Fibroblast of lung (primary cell): ENCODE results near the gene CES5A. TPM values are rescaled to one million over a fixed set of nuclear protein-coding genes. Genes with fewer than 3 reads are reported as not detected.

Experiments used
- DNase-seq, 2 donors: peaks; one replicate each; pipeline versions ENCODE4 v3.0.0 to v3.0.0-alpha.2; 2010; ENCODE audit warnings: low read depth in 2 of 2
- H2AFZ ChIP-seq: 2 replicates; pipeline ENCODE4 v1.5.1; 2012; ENCODE audit warnings: low read length, control low read depth, inconsistent platforms
- H3K27ac ChIP-seq: 2 replicates; pipeline ENCODE4 v1.5.1; 2011; ENCODE audit warnings: low read length, control low read depth; ENCODE audit not compliant: insufficient read depth
- H3K27me3 ChIP-seq: 2 replicates; pipeline ENCODE4 v1.5.1; 2011; ENCODE audit warnings: mild to moderate bottlenecking, low read length; ENCODE audit not compliant: control insufficient read depth, insufficient read depth
- H3K36me3 ChIP-seq: 2 replicates; pipeline ENCODE4 v1.5.1; 2011; ENCODE audit warnings: low read length; ENCODE audit not compliant: control insufficient read depth, insufficient read depth
- H3K4me1 ChIP-seq: 2 replicates; pipeline ENCODE4 v1.5.1; 2011; ENCODE audit warnings: low read length; ENCODE audit not compliant: control insufficient read depth, insufficient read depth; ENCODE audit errors: extremely low read depth
- H3K4me2 ChIP-seq: 2 replicates; pipeline ENCODE4 v1.5.1; 2011; ENCODE audit warnings: low read length, control low read depth; ENCODE audit not compliant: insufficient read depth; ENCODE audit errors: extremely low read depth
- H3K4me3 ChIP-seq, 4 experiments: fragments of 200-600 bp in 1 of 4; sonication (generic) in 1 of 4; replicated peaks in 1 of 4; 2 replicates each; pipeline ENCODE4 v1.5.1; 2011 to 2016; ENCODE audit warnings: low read length in 4 of 4, low read depth in 3 of 4, mild to moderate bottlenecking in 3 of 4, control low read depth in 2 of 4, inconsistent platforms in 1 of 4, mixed read lengths in 1 of 4; ENCODE audit not compliant: insufficient read depth in 1 of 4; ENCODE audit errors: control extremely low read depth in 1 of 4
- H3K79me2 ChIP-seq: 2 replicates; pipeline ENCODE4 v1.5.1; 2012; ENCODE audit warnings: mild to moderate bottlenecking, low read length, inconsistent platforms; ENCODE audit not compliant: control insufficient read depth, insufficient read depth
- H3K9ac ChIP-seq: 2 replicates; pipeline ENCODE4 v1.5.1; 2011; ENCODE audit warnings: mild to moderate bottlenecking, low read length, control low read depth; ENCODE audit not compliant: insufficient read depth
- H3K9me3 ChIP-seq: 2 replicates; pipeline ENCODE4 v1.5.1; 2012; ENCODE audit warnings: low read depth, low read length; ENCODE audit not compliant: control insufficient read depth, insufficient read depth
- H4K20me1 ChIP-seq: 2 replicates; pipeline ENCODE4 v1.5.1; 2011; ENCODE audit warnings: low read length; ENCODE audit not compliant: control insufficient read depth, insufficient read depth; ENCODE audit errors: extremely low read depth
- CTCF ChIP-seq, 2 donors: IDR thresholded peaks in 1 of 2; conservative IDR thresholded peaks in 1 of 2; 1 replicate in 1 of 2; 2 replicates in 1 of 2; pipeline ENCODE4 v1.5.1; 2011 to 2012; ENCODE audit warnings: low read length in 2 of 2, control low read depth in 1 of 2, inconsistent platforms in 1 of 2, low read depth in 1 of 2, mild to moderate bottlenecking in 1 of 2
- EZH2 ChIP-seq: IDR thresholded peaks from 2 replicates; pipeline ENCODE4 v1.5.1; 2012; ENCODE audit warnings: low read length, control low read depth, mild to moderate bottlenecking; ENCODE audit errors: missing control alignments
- polyA plus RNA-seq, 2 donors: library from polyadenylated mRNA; depleted of rRNA in 1 of 2; stranded (reverse) in 1 of 2; unstranded in 1 of 2; fragments of >200 nt; gene quantifications; 2 replicates each; pipeline ENCODE4 v1.2.1, GENCODE V29; 2011 to 2012; ENCODE audit warnings: missing spikeins in 1 of 2
- total RNA-seq: library from RNA; depleted of rRNA; stranded (reverse); fragments of >200 nt; gene quantifications from 2 replicates; pipeline ENCODE4 v1.2.1, GENCODE V29; 2014

CES5A gene
- total and polyA plus RNA-seq, 2 donors (not counting 1 experiment from before 2014, with no cell fraction given) = not detected

GRCh38 chr16:55899857-55900256 is 24.7 kb upstream of the CES5A start:
- Histone ChIP-seq H3K9me3 (no peaks in the 10 kb centered on the region), H3K27me3 (no peaks in the 10 kb centered on the region), H3K9ac (no peak overlapping the region), H3K27ac (no peak overlapping the region), H4K20me1 (no peaks in the 10 kb centered on the region), H3K4me1 (no peaks in the 10 kb centered on the region), H3K4me3 (no peak overlapping the region), H3K4me2 (no peak overlapping the region), H3K79me2 (no peaks in the 10 kb centered on the region), H3K36me3 (no peaks in the 10 kb centered on the region), H2AFZ (no peak overlapping the region)
- no peak for TF ChIP-seq EZH2
- no peak for TF ChIP-seq CTCF (conservative IDR thresholded peaks at IDR 0.05 in 1 of 2, IDR thresholded peaks at IDR 0.05 in 1 of 2; ENCODE audit: low read depth in 1 of 2, low read length in 2 of 2)
- no peak for DNase-seq

- Histone ChIP-seq H3K27me3 (no peaks in the 10 kb centered on the region), H3K36me3 (no peaks in the 10 kb centered on the region), H3K9me3 (no peaks in the 10 kb centered on the region), H3K27ac (no peak overlapping the region), H3K4me1 (no peaks in the 10 kb centered on the region), H4K20me1 (no peaks in the 10 kb centered on the region), H3K79me2 (no peaks in the 10 kb centered on the region), H3K9ac (no peak overlapping the region), H3K4me3 (no peak overlapping the region), H3K4me2 (no peak overlapping the region), H2AFZ (no peak overlapping the region)
- TF ChIP-seq CTCF (conservative IDR thresholded peaks at IDR 0.05 in 1 of 2, IDR thresholded peaks at IDR 0.05 in 1 of 2; ENCODE audit: low read depth in 1 of 2, low read length in 2 of 2) (no peak), EZH2 (no peak)
- no peak for DNase-seq
Observed at GRCh38 chr16:55898592-55898991, 23.4 kb upstream of the CES5A start.

- Histone ChIP-seq H4K20me1 (no peaks in the 10 kb centered on the region), H3K4me2 (no peak overlapping the region), H3K36me3 (no peaks in the 10 kb centered on the region), H3K27ac (no peak overlapping the region), H3K79me2 (no peaks in the 10 kb centered on the region), H3K9me3 (no peaks in the 10 kb centered on the region), H3K9ac (no peak overlapping the region), H3K27me3 (no peaks in the 10 kb centered on the region), H3K4me3 (no peak overlapping the region), H3K4me1 (no peaks in the 10 kb centered on the region), H2AFZ (no peak overlapping the region)
- no peak for DNase-seq
- no peak for TF ChIP-seq CTCF (conservative IDR thresholded peaks at IDR 0.05 in 1 of 2, IDR thresholded peaks at IDR 0.05 in 1 of 2; ENCODE audit: low read depth in 1 of 2, low read length in 2 of 2)
- no peak for TF ChIP-seq EZH2
Observed at GRCh38 chr16:55892821-55893220, 17.6 kb upstream of the CES5A start.
